ENCODE data around the gene FAM219A.
A peak's percentile ranks its signal among the peaks of the same experiment; 100 is the strongest.

FAM219A gene

DNA sequence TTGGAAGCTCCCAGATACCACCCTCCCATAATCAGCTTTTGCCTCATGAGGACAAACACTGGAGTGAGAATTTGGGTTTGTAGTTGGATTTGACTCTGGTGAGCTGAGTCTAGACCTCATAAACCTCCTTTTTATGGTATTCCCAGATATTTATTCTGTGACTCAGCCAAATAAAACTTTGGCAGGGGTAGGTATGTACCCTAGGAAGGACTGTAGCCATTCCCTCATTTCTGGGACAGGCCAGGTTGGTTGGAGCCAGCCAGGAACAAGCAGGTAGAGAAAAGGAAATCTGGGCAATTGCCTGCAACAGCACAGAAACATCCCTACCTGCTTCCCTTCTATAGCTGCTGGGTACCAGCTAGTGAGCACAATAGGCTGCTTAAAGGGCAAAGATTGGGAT is 45.0 kb upstream of the FAM219A start:
- TF ChIP-seq MYC (IDR thresholded peaks at IDR 0.05; ENCODE audit: low read depth, low read length) = no peak
- no peak for DNase-seq (ENCODE audit: low read depth)
- no peak overlapping the region for H3K4me3 ChIP-seq (ENCODE audit: low read depth, low read length)

- TF ChIP-seq POLR2A (IDR thresholded peaks at IDR 0.05; ENCODE audit: extremely low read depth, insufficient read length) (no peak), MAX (IDR thresholded peaks at IDR 0.05; ENCODE audit: low read depth, low read length) (no peak), CTCF (IDR thresholded peaks at IDR 0.05; ENCODE audit: low read depth, low read length) (no peak), MYC (IDR thresholded peaks at IDR 0.05; ENCODE audit: low read depth, low read length) (no peak)
- H3K4me3 ChIP-seq (ENCODE audit: low read depth, low read length) = no peak overlapping the region
- no peak for DNase-seq (ENCODE audit: low read depth)
Measured at GRCh38 chr9:34502891-34503290, 44.5 kb upstream of the FAM219A start.

DNA sequence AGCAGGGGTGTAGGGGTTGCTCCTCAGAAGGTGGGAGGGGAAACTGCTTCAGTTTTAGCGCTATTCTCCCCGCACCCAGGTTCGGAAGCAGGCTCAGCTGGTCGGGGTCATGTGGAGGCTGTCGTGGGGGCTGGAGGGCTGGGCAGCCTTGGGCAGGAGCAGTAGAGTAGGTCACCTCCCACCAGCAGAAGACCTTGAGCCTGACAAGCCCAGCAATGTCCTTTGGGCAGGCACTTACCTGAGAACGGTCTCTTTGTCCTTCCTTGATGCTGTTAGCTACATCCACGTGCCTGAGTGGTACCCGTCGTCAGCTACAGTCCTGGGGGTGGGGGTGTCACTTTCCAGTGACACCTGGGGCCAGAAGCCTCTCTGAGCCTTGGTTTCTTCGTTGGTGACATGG is 44.1 kb upstream of the FAM219A start:
- H3K4me3 ChIP-seq (ENCODE audit: low read depth, low read length) = no peak overlapping the region
- no peak for TF ChIP-seq POLR2A (IDR thresholded peaks at IDR 0.05; ENCODE audit: extremely low read depth, insufficient read length)
- TF ChIP-seq MAX (IDR thresholded peaks at IDR 0.05; ENCODE audit: low read depth, low read length) = no peak
- no peak for TF ChIP-seq MYC (IDR thresholded peaks at IDR 0.05; ENCODE audit: low read depth, low read length)
- TF ChIP-seq CTCF (IDR thresholded peaks at IDR 0.05; ENCODE audit: low read depth, low read length) = no peak
- DNase-seq (ENCODE audit: low read depth) = no peak

- TF ChIP-seq MYC (IDR thresholded peaks at IDR 0.05; ENCODE audit: low read depth, low read length) (no peak), CTCF (IDR thresholded peaks at IDR 0.05; ENCODE audit: low read depth, low read length) (peak; percentile 14), MAX (IDR thresholded peaks at IDR 0.05; ENCODE audit: low read depth, low read length) (no peak)
- peak; percentile 37 for DNase-seq (ENCODE audit: low read depth)
- no peak overlapping the region for H3K4me3 ChIP-seq (ENCODE audit: low read depth, low read length)
Measured at GRCh38 chr9:34501889-34502425, 43.6 kb upstream of the FAM219A start.

DNA sequence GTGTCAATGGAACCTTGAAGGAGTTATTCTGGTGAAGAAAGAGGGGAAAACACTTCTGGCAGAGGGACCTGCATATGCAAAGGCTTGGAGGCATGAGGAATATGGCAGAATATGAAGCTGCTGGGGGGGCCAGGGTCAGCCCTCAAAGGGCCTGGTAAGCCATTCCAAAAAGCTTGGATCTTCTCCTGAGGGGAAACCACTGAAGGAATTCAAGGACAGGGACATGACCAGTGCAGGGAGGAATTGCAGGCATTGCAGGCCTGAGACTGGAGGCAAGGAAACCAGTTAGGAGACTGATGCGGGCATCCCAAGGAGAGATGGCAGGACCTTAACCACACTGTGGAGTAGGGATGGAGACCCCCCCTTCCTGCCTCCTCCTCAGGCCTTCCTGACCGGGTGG is 43.0 kb upstream of the FAM219A start:
- H3K4me3 ChIP-seq (ENCODE audit: low read depth, low read length) = no peak overlapping the region
- no peak for TF ChIP-seq MYC (IDR thresholded peaks at IDR 0.05; ENCODE audit: low read depth, low read length)
- TF ChIP-seq CTCF (IDR thresholded peaks at IDR 0.05; ENCODE audit: low read depth, low read length) = no peak
- no peak for TF ChIP-seq MAX (IDR thresholded peaks at IDR 0.05; ENCODE audit: low read depth, low read length)
- no peak for TF ChIP-seq POLR2A (IDR thresholded peaks at IDR 0.05; ENCODE audit: extremely low read depth, insufficient read length)
- no peak for DNase-seq (ENCODE audit: low read depth)

GRCh38 chr9:34500623-34501267 is 42.4 kb upstream of the FAM219A start:
- DNase-seq (ENCODE audit: low read depth) = peak; percentile 65
- TF ChIP-seq CTCF (IDR thresholded peaks at IDR 0.05; ENCODE audit: low read depth, low read length) (peak; percentile 100), MYC (IDR thresholded peaks at IDR 0.05; ENCODE audit: low read depth, low read length) (no peak), MAX (IDR thresholded peaks at IDR 0.05; ENCODE audit: low read depth, low read length) (0 out of 2 replicates have a peak, but pooled peaks have one; percentile 6)
- H3K4me3 ChIP-seq (ENCODE audit: low read depth, low read length) = no peak overlapping the region
